Superior temporal gyrus (tissue), 1 donor: ENCODE results near the gene ZRANB3.
"Not testable (repeated sequence)": the region's sequence is repeated elsewhere in the genome, so short reads cannot be mapped to it uniquely, and the experiment has no call there.

Source experiments
- DNase-seq: peaks from one replicate; pipeline ENCODE4 v3.0.0-alpha.2; 2016; ENCODE audit errors: extremely low spot score

The ZRANB3 gene

GRCh38 chr2:135490376-135490775 lies 40.6 kb downstream of the ZRANB3 start:
- DNase-seq = no peak

DNA sequence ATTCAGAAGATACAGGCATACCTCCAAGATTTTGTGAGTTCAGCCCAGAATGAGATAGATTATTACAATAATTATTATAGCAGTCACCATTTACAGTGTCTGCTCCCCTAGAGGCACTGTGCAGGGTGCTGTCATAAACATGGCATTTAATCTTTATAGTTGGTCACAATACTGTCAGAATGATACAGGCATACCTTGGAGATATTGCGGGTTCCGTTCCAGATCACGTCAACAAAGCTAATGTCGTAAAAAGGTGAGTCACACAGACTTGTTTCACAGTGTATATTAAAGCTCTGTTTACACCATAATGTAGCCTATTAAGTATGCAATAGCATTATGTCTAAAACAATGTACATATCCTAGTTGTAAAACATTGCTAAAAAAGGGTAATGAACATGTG lies 45.6 kb downstream of the ZRANB3 start:
- no peak for DNase-seq

- DNase-seq = no peak
These were observed 55.9 kb downstream of the ZRANB3 start for GRCh38 chr2:135475128-135475527.

DNA sequence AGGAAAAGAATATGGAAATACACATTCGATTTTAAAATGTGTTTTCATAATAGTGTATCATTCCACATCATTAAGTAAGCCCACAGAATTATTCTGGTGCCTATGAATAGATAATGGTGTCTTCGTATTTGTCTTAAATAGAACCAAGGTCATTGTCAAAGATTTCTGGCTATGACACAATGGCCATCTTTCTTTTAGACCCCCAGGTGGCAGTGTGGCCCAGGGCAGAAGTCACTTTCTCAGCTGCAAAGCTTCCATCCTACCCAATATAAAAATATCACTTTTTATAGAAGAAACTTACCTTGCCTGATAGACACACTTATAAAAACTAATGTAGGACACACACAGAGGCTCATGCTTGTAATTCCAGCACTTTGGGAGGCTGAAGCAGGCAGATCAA lies 57.5 kb downstream of the ZRANB3 start:
- no peak for DNase-seq

- peak; percentile 68 for DNase-seq
These were observed 59.9 kb downstream of the ZRANB3 start for GRCh38 chr2:135471106-135471505.

DNA sequence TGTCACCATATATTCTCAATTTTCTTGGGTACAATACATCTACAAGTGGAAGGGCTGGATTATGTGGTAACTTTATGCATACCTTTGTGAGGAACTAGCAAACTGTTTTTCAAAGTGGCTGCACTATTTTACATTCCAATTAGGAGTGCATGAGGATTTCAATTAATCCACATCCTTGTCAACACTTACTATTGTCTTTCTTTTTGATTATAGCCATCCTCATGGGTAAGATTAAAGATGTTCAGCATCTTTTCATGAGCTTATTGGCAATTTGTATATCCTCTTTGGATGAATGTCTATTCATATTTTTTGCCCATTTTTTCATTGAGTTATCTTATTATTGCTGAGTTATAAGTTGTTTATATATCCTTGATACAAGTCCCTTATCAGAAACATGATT lies 73.7 kb downstream of the ZRANB3 start:
- no peak for DNase-seq

DNA sequence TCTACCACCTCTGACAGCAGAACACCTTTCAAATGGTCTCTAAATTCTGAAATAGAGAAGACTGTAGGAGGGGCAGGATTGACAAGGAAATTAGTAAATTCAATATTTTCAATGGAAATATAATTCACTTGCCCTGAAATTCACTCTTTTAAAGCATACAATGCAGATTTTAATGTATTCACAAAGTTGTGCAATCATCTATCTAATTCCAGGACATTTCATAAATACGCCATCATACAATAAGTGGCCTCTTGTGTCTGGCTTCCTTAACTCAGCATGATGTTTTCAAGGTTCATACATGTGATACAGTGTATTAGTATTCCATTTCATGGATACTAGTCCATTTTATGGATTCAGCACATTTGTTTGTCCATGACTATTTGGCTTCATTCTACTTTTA lies 74.2 kb downstream of the ZRANB3 start:
- no peak for DNase-seq

- no peak for DNase-seq
These were observed 74.6 kb downstream of the ZRANB3 start for GRCh38 chr2:135456431-135456830.

DNA sequence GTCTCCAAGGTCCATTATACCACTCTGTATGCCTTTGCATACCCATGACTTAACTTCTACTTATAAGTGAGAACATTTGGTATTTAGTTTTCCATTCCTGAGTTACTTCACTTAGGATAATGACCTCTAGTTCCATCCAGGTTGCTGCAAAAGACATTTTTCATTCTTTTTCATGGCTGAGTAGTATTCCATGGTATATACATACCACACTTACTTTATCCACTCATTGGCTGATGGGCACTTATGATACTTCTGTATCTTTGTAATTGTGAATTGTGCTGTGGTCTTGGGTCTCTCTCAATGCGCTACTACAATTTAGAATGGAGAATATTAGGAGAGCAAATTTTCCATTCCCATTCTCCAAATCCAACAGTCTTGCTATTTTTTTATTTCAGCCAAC lies 76.4 kb downstream of the ZRANB3 start:
- DNase-seq = no peak

DNA sequence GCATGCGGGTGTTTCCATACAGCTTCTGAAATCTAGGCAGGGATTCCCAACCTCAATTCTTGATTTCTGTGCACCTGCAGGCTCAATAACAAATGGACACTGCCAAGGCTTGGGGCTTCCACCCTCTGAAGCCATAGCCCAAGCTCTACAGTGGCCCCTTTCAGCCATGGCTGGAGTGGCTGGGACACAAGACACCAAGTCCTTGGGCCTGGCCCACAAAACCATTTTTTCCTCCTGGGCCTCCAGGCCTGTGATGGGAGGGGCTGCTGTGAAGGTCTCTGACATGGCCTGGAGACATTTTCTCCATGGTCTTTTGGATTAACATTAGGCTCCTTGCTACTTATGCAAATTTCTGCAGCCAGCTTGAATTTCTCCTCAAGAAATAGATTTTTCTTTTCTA lies 78.0 kb downstream of the ZRANB3 start:
- not testable (repeated sequence) for DNase-seq

GRCh38 chr2:135451966-135452365 lies 79.1 kb downstream of the ZRANB3 start:
- no peak for DNase-seq

- DNase-seq = not testable (repeated sequence)
These were observed 88.0 kb downstream of the ZRANB3 start for GRCh38 chr2:135443013-135443412.

DNA sequence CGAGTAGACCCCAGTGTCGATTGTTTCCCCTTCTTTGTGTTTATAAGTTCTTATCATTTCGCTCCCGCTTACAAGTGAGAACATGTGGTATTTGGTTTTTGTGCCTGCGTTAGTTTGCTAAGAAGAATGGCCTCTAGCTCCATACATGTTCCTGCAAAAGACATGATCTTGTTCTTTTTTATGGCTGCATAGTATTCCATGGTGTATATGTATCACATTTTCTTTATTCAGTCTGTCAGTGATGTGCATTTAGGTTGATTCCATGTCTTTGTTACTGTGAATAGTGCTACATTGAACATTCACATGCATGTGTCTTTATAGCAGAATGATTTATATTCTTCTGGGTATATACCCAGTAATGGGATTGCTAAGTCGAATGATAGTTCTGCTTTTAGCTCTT lies 95.9 kb downstream of the ZRANB3 start:
- not testable (repeated sequence) for DNase-seq

DNA sequence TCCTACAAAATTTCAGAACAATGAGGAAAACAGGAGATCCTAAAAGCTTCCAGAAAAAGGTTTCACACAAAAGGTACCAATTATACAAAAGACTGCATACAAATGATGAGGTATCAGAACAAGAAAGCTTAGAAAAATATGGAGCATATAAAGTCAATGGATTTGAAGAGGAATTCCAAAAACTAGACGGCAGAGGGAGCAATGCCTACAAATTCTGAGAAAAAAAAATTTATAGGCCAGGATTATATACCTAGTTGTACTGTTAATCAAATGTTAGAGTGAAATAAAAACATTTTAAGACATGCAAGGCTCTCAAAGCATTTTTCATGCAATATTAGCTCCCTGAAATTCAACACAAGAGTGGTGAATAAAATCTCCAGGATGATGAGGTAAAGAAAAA lies 106.2 kb downstream of the ZRANB3 start:
- DNase-seq = no peak

DNA sequence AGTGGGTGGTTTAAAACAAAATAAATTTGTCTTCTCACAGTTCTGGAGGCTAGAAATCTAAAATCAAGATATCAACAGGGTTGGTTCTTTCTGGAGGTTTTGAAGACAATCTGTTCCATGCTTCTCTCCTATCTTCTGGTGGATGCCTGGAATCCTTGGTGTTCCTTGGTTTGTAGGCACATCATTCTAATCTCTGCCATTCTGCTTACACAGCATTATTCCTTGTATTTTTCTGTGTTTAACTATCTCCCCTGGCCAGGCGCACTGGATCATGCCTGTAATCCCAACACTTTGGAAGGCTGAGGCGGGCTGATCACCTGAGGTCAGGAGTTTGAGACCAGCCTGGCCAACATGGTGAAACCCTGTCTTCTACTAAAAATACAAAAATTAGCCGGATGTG lies 108.1 kb downstream of the ZRANB3 start:
- no peak for DNase-seq

DNA sequence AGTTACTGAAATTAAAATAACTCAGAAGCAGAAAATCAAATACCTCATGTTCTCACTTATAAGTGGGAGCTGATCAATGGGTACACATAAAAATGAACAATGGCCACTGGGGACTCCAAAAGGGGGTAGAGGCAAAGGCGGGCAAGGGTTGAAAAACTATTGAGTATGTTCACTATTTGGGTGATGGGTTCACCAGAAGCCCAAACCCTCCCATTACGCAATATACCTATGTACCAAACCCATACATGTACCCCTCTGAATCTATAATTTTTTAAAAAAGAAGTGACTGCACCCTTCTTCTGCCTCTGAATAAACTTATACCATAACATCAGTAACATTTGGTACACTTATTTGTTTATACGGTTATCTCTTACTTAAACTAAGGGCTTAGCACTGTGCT lies 119.4 kb downstream of the ZRANB3 start:
- no peak for DNase-seq

GRCh38 chr2:135409436-135409835 lies 121.6 kb downstream of the ZRANB3 start:
- DNase-seq = no peak

DNA sequence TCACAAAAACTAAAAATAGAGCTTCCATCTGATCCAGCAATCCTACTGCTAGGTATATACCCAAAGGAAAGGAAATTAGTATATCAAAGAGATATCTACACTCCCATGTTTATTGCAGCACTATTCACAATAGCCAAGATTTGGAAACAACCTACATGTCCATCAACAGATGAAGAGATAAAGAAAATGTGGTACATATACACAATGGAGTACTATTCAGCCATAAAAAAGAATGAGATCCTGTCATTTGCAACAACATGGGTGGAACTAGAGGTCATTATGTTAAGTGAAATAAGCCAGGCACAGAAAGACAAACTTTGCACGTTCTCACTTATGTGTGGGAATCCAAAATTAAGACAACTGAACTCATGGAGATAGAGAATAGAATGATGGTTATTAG lies 134.8 kb downstream of the ZRANB3 start:
- DNase-seq = not testable (repeated sequence)

DNA sequence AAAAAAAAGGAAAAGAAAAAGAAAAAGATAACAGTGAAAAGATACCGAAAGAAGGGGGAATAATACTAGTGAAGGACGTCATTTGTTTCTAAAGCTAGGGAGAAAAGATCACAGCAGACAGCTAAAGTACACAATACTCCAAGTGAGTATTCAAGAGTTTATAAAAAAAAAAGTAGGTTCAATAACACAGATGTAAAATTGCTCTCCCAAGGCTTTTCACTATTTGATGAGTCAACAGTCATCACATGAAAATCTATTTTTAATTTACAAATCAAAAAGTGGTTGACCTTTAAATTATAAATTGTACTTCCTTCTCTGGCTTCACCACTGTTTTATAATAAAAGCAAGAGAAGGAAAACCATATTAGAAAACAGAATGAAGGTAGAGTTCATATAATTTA lies 144.0 kb downstream of the ZRANB3 start:
- DNase-seq = no peak

DNA sequence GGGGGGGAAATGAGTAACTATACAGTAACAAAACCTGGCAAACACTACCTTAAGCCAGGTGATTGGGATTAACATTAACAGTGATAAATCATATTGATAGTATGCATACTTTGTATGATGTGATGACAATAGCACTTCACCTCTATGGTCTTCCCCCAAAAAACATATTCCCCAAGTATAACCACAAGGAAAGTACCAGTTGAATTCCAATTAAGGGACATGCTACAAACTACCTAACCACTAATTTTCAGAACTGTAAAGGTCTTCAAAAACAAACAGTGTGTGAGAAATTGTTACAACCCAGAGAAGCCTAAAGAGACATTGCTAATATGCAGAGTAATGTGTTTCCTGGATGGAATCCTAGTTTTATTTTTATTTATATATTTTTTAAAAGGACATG lies 152.4 kb downstream of the ZRANB3 start:
- DNase-seq = no peak

- DNase-seq = no peak
These were observed 157.3 kb downstream of the ZRANB3 start for GRCh38 chr2:135373702-135374101.

GRCh38 chr2:135349941-135350340 lies 181.1 kb downstream of the ZRANB3 start:
- DNase-seq = no peak

- DNase-seq = not testable (repeated sequence)
These were observed 182.8 kb downstream of the ZRANB3 start for GRCh38 chr2:135348096-135348704.

- DNase-seq = no peak
These were observed 193.9 kb downstream of the ZRANB3 start for GRCh38 chr2:135337071-135337470.
